GM12874 (cell line): ENCODE results near the gene RPAP3.

Source experiments
- TF ChIP-seq, protein P1 (sequence below): IDR thresholded peaks from 2 replicates; pipeline ENCODE4 v1.5.1; 2011; ENCODE audit warnings: low read depth, mild to moderate bottlenecking, control low read depth, low read length, moderate library complexity; ENCODE audit not compliant: insufficient read depth

The RPAP3 gene

DNA sequence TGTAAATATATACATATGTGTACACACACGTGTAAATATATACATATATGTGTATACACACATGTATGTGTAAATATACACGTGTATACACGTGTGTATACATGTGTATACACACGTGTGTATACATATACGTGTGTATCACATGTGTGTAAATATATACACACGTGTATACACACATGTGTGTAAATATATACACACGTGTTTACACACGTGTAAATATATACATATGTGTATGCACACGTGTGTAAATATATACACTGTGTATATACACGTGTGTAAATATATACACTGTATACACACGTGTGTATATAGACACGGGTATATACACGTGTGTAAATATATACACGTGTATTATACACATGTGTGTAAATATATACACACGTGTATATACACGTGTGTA lies 71.7 kb downstream of the RPAP3 start:
- TF ChIP-seq, protein P1, sequence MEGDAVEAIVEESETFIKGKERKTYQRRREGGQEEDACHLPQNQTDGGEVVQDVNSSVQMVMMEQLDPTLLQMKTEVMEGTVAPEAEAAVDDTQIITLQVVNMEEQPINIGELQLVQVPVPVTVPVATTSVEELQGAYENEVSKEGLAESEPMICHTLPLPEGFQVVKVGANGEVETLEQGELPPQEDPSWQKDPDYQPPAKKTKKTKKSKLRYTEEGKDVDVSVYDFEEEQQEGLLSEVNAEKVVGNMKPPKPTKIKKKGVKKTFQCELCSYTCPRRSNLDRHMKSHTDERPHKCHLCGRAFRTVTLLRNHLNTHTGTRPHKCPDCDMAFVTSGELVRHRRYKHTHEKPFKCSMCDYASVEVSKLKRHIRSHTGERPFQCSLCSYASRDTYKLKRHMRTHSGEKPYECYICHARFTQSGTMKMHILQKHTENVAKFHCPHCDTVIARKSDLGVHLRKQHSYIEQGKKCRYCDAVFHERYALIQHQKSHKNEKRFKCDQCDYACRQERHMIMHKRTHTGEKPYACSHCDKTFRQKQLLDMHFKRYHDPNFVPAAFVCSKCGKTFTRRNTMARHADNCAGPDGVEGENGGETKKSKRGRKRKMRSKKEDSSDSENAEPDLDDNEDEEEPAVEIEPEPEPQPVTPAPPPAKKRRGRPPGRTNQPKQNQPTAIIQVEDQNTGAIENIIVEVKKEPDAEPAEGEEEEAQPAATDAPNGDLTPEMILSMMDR = no peak

DNA sequence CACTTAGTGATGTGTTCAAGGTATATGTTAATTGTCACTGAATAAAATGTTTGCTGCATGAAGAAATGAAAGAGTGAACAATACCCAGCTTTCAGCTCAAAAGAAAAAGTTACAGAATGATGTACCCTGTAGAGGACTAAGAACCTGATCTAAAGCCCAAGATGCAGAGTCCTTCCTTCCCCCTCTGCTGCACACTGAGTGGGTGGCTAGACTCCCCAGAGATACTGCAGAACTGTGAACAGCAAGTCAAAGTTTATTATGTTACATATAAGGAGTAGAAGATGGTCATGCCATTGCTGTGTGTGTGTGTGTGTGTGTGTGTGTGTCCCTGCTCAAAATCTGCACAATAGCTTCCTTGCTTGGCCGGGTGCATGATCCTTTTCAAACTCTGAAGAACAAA lies 83.9 kb downstream of the RPAP3 start:
- TF ChIP-seq, protein P1 = no peak

DNA sequence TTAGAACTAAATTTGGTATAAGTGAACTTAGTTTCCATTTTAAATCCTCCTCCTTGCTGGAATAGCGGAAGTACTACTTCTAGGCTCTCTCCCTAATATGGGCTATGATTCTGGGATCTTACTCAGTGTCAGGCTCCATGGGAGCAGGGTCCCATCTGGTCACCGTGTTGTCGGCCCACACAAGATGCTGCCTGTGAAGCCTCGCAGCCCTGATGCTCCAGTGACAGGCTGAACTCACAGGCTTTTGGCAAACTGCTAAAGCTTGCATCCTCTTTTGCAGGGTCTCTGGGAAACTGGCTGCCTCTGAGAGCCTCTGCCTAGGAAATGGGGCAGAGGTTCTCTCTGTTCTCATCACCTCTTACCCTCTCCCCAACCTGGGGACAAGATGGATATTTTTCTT lies 88.4 kb downstream of the RPAP3 start:
- TF ChIP-seq, protein P1 = no peak

DNA sequence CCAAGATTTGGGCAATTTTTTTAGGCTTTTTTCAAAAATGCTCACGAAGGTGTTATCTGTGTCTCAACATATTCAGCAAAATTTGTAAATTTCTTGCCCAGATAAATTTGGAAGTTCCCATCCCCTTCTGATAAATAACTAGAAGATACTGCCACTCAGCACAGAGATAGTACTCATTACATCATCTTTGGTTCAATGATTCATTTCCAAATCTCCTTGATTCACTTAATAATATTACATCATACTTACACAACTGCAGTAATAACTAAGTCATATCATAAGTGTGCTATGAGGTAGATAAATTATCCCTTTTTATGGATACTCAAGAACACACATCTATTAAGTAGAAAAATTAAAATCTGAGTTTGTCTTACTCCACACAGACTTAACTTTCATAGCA lies 89.4 kb downstream of the RPAP3 start:
- TF ChIP-seq, protein P1 = no peak

DNA sequence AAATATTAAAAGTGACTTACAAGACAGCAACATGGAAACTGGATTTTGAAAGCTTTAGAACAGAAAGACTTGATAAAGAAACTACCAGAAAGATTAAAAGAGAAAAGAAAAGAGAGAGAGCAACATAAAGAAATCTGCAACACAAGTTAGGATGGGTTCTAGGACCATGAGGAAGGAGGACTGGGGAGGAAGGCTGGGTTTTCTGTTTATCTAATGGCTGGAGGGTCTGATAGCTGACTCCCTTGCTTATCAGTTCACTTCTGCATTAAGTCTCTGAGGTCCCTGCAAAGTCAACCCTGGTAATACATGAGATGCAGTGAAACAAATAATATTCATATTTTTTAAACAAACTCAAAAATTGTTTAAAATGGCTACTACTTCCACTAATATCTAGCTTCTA lies 90.1 kb downstream of the RPAP3 start:
- TF ChIP-seq, protein P1 = no peak

DNA sequence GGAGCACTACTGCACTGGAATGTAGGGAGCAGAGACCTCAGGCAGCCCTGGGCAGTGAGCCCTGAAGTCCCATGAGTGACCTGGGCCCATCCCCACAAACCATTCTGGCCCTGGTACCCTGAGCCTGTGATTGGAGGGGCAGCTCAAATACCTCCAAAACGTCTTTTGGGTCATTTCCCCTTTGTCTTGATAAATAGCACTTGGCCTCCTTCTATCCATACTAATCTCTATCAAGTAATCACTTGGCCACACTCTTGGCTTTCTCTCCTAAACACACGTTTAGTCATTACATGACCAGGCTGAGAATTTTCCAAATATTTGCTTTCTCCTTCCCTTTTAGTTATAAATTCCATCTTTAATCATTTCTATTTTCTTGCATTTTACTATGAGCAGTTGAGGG lies 91.3 kb downstream of the RPAP3 start:
- TF ChIP-seq, protein P1 = no peak

DNA sequence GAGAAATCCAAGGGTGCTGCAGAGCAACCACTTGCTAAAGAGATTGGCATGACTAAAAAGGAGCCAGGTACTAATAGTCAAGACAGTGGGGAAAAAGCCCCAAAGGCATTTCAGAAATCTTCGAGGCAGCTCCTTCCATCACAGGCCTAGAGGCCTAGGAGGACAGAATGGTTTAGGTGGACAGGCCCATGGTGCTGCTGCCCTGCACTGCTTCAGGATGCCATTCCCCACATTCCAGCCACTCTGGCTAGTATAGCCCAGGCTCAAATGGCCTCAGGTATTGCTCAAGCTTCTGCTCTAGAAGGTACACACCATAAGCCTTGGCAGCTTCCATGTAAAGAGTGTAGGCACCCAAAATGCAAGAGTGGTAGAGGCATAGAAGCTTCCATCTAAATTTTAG lies 92.9 kb downstream of the RPAP3 start:
- TF ChIP-seq, protein P1 = no peak

DNA sequence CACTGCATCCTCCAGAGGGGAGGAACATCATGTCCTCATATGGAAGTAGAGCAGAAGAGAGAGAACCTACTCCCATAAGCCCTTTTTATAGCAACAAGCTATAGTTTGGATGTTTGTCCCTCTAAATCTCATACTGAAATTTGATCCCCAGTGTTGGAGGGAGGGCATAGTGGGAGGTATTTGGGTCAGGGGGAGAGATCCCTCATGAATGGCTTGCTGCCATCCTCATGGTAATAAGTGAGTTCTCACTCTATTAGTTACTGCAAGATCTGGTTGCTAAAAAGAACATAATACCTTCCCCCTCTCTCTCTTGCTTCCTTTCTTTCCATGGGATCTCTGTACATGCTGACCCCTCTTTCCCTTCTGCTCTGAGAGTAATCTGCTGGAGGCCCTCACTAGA lies 93.9 kb downstream of the RPAP3 start:
- TF ChIP-seq, protein P1 = no peak
